Measurements from ENCODE around the gene MUCL1. TPM values are rescaled to one million over a fixed set of nuclear protein-coding genes. Genes with fewer than 3 reads are reported as not detected.

Gene MUCL1
- total and polyA plus RNA-seq, 10 of the 15 experiments (the other 5 are each of a cell fraction or from before 2014, with no cell fraction given) = not detected

DNA sequence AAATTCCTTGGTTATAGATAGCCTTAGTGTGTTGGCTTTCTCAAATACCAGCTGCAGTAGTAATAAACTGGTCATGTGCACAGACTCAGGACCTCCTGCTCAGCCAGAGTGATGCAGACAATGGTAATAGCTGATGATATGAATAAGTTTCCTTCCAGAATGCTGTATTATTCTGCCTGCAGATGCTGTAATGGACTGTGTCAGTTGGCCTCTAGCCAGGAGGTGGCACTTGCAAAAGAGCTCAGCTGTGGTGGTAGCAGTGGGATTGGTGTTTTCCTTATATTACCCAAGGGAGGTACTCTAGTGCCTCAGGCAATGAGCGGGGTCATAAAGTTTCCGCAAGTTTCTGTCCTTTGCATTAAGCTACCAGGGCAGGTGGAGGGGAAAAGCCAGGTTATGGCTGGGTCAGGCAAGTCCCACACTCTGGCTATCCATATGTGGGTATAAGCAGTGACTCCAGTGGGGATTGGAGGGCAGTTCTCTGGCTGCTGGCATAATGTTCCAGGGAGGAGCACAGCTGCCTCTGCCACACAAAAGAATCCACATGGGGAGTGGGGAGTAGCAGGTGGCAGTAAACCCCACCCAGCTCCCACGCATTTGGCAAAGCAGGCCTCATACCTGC, 14.0 kb upstream of the MUCL1 start:
- ATAC-seq (no peak), FAIRE-seq (no peak), DNase-seq (ENCODE audit: low read depth, low spot score) (no peak)
- POLR2A ChIA-PET = no interaction called here
- H3K36me3 ChIP-seq (ENCODE audit: control insufficient read depth in 2 of 2, insufficient read depth in 2 of 2, low read length in 1 of 2) = no peaks in the 10 kb centered on the region
- no peak overlapping the region for H3K4me3 ChIP-seq
- CTCF ChIA-PET = interaction anchor here (0.8 to 1.4 kb wide), 2 partner anchors 153 to 232 kb away, joined by 3 to 4 read pairs; no protein-coding TSS in a partner anchor
- in situ Hi-C loops (cut with MboI) = no loop called here
- no peak overlapping the region for H3K4me2 ChIP-seq (ENCODE audit: control insufficient read depth, insufficient read depth)
- no TSS peak for BruUV-seq (replicated peaks)
- no peak overlapping the region for H3K9ac ChIP-seq (ENCODE audit: control insufficient read depth, insufficient read depth, low read length)
- H3K79me2 ChIP-seq (ENCODE audit: control insufficient read depth, insufficient read depth, low read length) = no peaks in the 10 kb centered on the region
- SMC1A ChIA-PET (ENCODE audit: uncharacterized antibody, unreplicated experiment) = interaction anchor here (0.9 kb wide), 1 partner anchor 117 kb away, joined by 3 read pairs; no protein-coding TSS in a partner anchor
- no peaks in the 10 kb centered on the region for H3K27me3 ChIP-seq (replicated peaks in 1 of 2; ENCODE audit: control insufficient read depth in 2 of 2, insufficient read depth in 2 of 2, low read length in 1 of 2)
- RAD21 ChIA-PET (ENCODE audit: unreplicated experiment) = no interaction called here
- no peak overlapping the region for H2AFZ ChIP-seq (ENCODE audit: control insufficient read depth, low read depth, low read length)
- intact Hi-C loops (cut with micrococcal nuclease; ENCODE audit: unreplicated experiment) = no loop called here
- H3K9me3 ChIP-seq (replicated peaks; ENCODE audit: control insufficient read depth, insufficient read depth, low read length) = no peaks in the 10 kb centered on the region
- H4K20me1 ChIP-seq (ENCODE audit: control insufficient read depth, insufficient read depth) = no peaks in the 10 kb centered on the region
- WGBS (ENCODE audit: insufficient coverage, insufficient replicate concordance, low lambda C conversion rate, missing lambda C conversion rate) = 29% methylated on average over 3 of the region's 3 CpGs
- no peak overlapping the region for H3K27ac ChIP-seq (ENCODE audit: control insufficient read depth, insufficient read depth)
- H3K4me1 ChIP-seq (ENCODE audit: control insufficient read depth, insufficient read depth, low read length) = no peaks in the 10 kb centered on the region
- no peak for TF ChIP-seq NKRF (conservative IDR thresholded peaks at IDR 0.05)
- no peak for TF ChIP-seq SP1 (IDR thresholded peaks at IDR 0.05; ENCODE audit: low read depth, low read length)
- no peak for TF ChIP-seq TAF1 (IDR thresholded peaks at IDR 0.05; ENCODE audit: borderline replicate concordance, low read depth, low read length)
- TF ChIP-seq, protein P1, sequence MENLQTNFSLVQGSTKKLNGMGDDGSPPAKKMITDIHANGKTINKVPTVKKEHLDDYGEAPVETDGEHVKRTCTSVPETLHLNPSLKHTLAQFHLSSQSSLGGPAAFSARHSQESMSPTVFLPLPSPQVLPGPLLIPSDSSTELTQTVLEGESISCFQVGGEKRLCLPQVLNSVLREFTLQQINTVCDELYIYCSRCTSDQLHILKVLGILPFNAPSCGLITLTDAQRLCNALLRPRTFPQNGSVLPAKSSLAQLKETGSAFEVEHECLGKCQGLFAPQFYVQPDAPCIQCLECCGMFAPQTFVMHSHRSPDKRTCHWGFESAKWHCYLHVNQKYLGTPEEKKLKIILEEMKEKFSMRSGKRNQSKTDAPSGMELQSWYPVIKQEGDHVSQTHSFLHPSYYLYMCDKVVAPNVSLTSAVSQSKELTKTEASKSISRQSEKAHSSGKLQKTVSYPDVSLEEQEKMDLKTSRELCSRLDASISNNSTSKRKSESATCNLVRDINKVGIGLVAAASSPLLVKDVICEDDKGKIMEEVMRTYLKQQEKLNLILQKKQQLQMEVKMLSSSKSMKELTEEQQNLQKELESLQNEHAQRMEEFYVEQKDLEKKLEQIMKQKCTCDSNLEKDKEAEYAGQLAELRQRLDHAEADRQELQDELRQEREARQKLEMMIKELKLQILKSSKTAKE (IDR thresholded peaks at IDR 0.05; ENCODE audit: low read depth, poor library complexity, severe bottlenecking) = no peak
- no peak for TF ChIP-seq POLR2AphosphoS2 (IDR thresholded peaks at IDR 0.05; ENCODE audit: low read depth, low read length)
- no peak for TF ChIP-seq NBN (IDR thresholded peaks at IDR 0.05)
- no peak for TF ChIP-seq BMI1 (IDR thresholded peaks at IDR 0.05; ENCODE audit: borderline replicate concordance)
- TF ChIP-seq GABPA (IDR thresholded peaks at IDR 0.05; ENCODE audit: low read depth) = no peak
- no peak for TF ChIP-seq IRF4 (IDR thresholded peaks at IDR 0.05; ENCODE audit: low read depth, low read length)
- no peak for TF ChIP-seq ZZZ3 (IDR thresholded peaks at IDR 0.05; ENCODE audit: control insufficient read depth, insufficient read length, low read depth)
- TF ChIP-seq WRNIP1 (IDR thresholded peaks at IDR 0.05; ENCODE audit: borderline replicate concordance, low read depth, low read length) = no peak
- TF ChIP-seq EED (IDR thresholded peaks at IDR 0.05; ENCODE audit: low read depth) = no peak
- TF ChIP-seq, protein P2, sequence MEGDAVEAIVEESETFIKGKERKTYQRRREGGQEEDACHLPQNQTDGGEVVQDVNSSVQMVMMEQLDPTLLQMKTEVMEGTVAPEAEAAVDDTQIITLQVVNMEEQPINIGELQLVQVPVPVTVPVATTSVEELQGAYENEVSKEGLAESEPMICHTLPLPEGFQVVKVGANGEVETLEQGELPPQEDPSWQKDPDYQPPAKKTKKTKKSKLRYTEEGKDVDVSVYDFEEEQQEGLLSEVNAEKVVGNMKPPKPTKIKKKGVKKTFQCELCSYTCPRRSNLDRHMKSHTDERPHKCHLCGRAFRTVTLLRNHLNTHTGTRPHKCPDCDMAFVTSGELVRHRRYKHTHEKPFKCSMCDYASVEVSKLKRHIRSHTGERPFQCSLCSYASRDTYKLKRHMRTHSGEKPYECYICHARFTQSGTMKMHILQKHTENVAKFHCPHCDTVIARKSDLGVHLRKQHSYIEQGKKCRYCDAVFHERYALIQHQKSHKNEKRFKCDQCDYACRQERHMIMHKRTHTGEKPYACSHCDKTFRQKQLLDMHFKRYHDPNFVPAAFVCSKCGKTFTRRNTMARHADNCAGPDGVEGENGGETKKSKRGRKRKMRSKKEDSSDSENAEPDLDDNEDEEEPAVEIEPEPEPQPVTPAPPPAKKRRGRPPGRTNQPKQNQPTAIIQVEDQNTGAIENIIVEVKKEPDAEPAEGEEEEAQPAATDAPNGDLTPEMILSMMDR (IDR thresholded peaks at IDR 0.05 in 2 of 3, conservative IDR thresholded peaks at IDR 0.05 in 1 of 3; ENCODE audit: control insufficient read depth in 2 of 3, extremely low read depth in 1 of 3, insufficient read depth in 1 of 3, low read depth in 3 of 3, low read length in 3 of 3) = no peak
- TF ChIP-seq ATF7 (IDR thresholded peaks at IDR 0.05; ENCODE audit: low read depth) = no peak
- TF ChIP-seq, protein P3, sequence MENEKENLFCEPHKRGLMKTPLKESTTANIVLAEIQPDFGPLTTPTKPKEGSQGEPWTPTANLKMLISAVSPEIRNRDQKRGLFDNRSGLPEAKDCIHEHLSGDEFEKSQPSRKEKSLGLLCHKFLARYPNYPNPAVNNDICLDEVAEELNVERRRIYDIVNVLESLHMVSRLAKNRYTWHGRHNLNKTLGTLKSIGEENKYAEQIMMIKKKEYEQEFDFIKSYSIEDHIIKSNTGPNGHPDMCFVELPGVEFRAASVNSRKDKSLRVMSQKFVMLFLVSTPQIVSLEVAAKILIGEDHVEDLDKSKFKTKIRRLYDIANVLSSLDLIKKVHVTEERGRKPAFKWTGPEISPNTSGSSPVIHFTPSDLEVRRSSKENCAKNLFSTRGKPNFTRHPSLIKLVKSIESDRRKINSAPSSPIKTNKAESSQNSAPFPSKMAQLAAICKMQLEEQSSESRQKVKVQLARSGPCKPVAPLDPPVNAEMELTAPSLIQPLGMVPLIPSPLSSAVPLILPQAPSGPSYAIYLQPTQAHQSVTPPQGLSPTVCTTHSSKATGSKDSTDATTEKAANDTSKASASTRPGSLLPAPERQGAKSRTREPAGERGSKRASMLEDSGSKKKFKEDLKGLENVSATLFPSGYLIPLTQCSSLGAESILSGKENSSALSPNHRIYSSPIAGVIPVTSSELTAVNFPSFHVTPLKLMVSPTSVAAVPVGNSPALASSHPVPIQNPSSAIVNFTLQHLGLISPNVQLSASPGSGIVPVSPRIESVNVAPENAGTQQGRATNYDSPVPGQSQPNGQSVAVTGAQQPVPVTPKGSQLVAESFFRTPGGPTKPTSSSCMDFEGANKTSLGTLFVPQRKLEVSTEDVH (IDR thresholded peaks at IDR 0.05; ENCODE audit: low read depth, partially characterized antibody) = no peak
- TF ChIP-seq STAT1 (conservative IDR thresholded peaks at IDR 0.05) = no peak
